Transverse colon (tissue), 3 donors: ENCODE measurements around the gene DNER.

Source experiments
- CTCF ChIP-seq, 5 experiments: fragments of 200-600 bp in 3 of 5; fragments of 450-650 bp in 2 of 5; sonication (generic) in 3 of 5; IDR thresholded peaks; 1 replicate in 2 of 5; 2 replicates in 3 of 5; pipeline ENCODE4 v1.5.1; 2016 to 2017; ENCODE audit warnings: antibody characterized with exemption in 5 of 5, inconsistent platforms in 3 of 5, mild to moderate bottlenecking in 2 of 5, moderate library complexity in 1 of 5
- EP300 ChIP-seq: sonication (generic); formaldehyde crosslinking; IDR thresholded peaks from one replicate; pipeline ENCODE4 v1.6.1; 2017; ENCODE audit warnings: antibody characterized with exemption, low read depth
- POLR2A ChIP-seq: fragments of 450-650 bp; IDR thresholded peaks from one replicate; pipeline ENCODE4 v1.6.1; 2016; ENCODE audit warnings: antibody characterized with exemption, mild to moderate bottlenecking, moderate library complexity

GRCh38 chr2:229426464-229426863 lies 287.9 kb downstream of the DNER start:
- TF ChIP-seq CTCF (IDR thresholded peaks at IDR 0.05) (no peak), POLR2A (no peak), EP300 (no peak)
